KG1 (cell line): ENCODE measurements around the gene PAX7.
"Not testable (repeated sequence)": the region's sequence is repeated elsewhere in the genome, so short reads cannot be mapped to it uniquely, and the experiment has no call there.

Experiments
- DNase-seq: peaks from one replicate; lab custom pipeline; 2025; lab: John Stamatoyannopoulos, UW

Gene PAX7

DNA sequence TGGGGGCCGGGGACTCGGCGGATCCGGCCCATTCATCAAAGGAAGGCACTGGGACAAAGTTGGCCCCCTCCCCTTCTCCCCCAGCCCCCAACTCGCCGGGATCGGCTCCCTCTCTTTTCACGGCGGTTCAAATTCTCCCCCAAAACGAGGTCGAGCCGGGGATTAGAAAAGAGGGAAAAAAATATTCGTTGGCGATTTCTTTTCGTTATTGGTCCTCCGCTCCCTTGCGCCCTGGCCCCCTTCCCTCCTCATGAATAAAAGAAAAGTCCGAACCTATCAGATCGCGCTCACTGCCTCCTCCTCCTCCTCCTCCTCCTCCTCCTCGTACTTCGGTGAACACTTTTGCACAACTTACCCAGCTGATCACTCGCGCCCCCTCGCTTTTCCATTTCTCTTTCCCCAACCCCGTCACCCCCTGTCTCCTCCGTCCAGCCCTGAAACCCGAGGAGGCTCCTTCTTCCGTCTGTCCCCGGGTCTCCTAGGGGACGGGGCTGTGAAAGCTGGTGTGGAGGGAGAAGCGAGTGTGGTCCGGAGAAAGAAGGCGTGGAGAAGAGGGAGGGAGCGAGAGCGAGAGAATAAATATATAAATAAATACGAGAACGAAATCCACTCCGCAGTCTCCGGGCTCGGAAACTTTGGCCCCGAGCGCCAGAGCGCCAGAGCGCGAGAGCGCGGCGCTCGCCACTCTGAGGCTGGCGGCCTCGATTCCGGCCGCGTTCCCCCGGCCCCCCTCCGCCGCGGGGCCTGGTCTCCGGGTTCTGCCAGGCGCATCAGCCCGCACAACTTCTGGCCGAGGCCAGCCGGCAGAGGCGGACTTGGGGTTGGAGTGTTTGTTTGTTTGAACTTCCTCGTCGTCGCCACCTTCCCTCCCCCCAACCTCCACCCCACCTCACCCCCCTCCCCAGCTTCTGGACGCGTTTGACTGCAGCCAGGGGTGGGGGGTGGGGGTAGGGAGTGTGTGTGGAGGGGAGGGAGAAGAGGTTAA, at the start of gene PAX7:
Gene PAX7, plus strand, starts transcription at position 336 of the 985 bp plus-strand sequence. CDS start 758 bp downstream, outside the sequence.
- no peak for DNase-seq

GRCh38 chr1:18581420-18581880, 49.2 kb upstream of the PAX7 start:
- no peak for DNase-seq

- no peak for DNase-seq
Observed at GRCh38 chr1:18582890-18583289, 47.8 kb upstream of the PAX7 start.

GRCh38 chr1:18583326-18583941, 47.2 kb upstream of the PAX7 start:
- DNase-seq = no peak

DNA sequence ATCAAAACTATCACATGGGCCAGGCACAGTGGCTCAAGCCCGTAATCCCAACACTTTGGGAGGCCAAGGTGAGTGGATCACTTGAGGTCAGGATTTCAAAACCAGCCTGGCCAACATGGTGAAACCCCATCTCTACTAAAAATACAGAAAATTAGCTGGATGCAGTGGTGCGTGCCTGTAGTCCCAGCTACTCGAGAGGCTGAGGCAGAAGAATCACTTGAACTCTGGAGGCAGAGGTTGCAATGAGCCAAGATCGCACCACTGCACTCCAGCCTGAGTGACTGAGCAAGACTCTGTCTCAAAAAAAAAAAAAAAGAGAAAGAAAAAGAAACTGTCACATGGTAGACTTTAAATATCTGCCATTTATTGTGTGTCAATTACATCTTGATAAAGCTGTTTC, 44.6 kb upstream of the PAX7 start:
- not testable (repeated sequence) for DNase-seq

DNA sequence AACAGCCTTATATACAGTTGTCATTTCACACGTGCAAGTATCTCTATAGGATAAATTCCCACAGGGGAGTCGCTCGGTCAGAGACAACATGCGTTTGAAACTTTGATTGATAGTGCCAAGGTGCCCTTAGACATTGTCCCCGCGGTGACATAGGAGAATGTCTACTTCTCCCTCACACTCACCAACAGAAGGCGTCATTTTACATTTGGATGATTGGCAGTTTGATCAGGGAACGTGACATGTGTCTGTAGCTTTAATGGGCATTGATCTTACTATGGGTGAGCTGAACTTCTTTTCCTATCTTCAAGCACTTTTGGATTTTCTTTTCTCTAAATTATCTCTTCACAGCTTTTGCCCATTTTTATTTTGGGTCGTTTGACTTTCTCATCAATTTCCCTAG, 42.6 kb upstream of the PAX7 start:
- no peak for DNase-seq

DNA sequence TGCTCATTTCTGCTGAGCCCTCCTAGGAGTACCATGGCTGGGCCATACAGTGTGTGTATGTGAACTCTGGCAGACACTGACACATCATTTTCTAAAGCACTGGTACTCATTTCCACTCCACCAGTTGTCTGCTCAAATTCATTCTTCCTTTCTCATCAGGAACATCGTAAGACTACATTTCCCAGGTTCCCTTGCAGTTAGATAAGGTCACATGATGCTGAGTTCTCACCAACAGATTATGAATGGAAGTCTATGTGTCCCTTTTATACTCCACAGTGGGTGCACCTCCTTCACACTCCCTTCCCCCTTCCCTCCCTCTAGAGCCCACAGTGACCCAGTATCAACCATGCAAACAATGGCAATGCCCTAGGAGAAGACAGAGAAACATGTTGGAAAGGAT, 38.3 kb upstream of the PAX7 start:
- no peak for DNase-seq

DNA sequence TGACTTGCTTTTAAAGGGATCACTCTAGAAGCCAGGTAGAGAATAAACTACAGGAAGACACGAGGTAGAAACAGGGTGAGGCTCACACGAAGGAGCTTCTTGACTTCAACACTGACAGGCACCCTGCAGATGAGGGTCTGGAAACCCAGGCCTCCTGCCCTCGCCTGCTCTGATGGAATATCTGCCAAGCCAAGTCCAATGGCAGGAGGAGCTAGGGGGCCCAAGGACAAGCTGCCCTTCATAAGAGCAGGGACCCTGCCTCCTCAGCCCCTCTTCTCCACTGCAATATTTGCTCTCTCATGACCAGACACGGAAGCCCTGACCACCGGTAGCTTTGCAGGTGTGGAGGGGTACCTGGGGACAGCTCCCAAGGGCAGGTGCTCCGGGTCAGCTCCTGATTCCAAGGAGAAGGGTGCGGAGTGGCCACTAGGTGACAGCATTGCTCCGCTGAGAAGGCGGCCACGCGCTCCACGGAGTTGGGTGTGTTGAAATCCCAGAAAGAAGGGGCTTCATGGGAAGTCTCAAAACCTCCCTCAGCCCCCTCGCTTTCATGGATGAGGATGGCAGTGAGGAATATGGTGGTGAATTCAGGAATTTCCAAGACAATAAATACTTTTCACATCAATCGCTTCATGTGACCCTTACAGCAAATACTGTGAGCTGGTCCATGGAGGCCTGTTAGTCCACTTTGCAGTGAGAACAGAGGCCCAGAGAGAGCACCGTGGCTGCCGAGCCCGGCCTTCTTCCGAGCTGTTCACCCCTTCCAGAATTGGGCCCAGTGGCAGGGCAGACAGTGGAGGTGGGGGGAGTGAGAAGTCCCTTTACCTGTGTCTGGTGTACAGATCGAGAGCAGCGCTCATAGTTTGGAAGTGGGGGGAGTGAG, 33.2 kb upstream of the PAX7 start:
- no peak for DNase-seq

- no peak for DNase-seq
Observed at GRCh38 chr1:18599086-18599485, 31.6 kb upstream of the PAX7 start.

GRCh38 chr1:18599704-18600103, 30.9 kb upstream of the PAX7 start:
- no peak for DNase-seq

DNA sequence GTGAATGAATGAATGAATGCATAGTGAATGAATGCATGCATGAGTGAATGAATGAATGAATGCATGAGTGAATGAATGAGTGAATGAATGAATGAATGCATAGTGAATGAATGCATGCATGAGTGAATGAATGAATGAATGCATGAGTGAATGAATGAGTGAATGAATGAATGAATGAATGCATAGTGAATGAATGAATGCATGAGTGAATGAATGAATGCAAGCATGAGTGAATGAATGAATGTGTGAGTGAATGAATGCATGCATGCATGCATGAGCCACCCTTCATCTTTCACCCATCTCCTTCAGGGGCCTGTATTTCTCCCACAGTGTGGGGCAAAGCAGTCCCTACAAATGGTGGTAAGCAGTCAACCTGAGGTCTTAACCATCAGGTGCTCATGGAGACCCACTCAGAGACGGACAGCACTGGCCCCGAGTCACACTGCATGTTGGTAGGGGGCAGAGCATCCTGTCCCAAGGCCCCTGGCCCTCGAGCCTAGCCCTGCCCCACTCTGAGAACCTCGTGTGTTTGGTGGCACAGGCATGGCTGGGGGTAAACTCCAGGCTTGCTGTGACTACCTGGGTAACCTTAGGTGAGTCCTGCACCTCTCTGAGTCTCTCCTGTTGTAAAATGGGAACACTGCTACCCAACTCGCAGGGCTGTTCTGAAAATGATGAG, 28.0 kb upstream of the PAX7 start:
- no peak for DNase-seq

GRCh38 chr1:18603212-18603852, 27.3 kb upstream of the PAX7 start:
- no peak for DNase-seq

DNA sequence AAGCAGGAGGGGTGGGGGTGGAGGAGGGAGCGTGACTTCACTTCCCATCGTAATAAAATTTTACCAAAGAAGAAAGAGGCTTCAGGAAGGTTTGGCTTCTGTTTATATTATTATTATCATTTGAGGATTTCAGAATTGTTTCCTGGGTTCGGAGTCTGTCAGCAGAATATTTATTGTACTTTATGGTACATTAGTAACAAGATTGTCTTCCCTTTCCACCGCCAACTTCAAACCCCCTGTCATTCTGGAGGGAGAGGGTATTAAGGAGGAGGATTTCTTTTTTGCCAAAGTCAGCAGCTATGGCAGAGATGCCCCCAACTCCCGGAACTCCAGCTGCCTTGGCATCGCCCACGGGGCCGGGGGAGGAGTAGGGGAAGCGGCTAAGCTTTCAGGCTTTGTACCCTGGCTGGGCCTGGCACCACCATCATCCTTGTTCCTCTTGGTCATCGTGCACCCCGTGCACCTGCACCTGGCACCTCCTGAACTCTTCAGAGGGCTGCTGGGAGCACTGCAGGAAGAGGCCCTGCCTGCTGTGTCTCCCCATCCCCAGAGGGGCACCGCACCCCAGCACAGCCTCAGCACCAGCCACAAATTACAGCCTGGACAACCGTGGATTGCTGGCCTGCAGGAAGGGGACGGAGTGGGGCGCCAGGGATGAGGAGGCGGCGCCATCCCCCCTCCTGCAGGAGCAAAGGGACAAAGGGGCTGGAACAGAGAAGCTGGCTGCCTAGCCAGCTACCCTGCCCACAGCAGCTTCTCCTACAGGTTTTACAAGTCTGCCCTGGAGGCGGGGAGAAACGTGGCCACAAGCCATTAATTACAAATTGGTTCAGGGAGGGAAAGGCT, 24.0 kb upstream of the PAX7 start:
- DNase-seq = no peak

- DNase-seq = no peak
Observed at GRCh38 chr1:18607289-18607760, 23.3 kb upstream of the PAX7 start.

DNA sequence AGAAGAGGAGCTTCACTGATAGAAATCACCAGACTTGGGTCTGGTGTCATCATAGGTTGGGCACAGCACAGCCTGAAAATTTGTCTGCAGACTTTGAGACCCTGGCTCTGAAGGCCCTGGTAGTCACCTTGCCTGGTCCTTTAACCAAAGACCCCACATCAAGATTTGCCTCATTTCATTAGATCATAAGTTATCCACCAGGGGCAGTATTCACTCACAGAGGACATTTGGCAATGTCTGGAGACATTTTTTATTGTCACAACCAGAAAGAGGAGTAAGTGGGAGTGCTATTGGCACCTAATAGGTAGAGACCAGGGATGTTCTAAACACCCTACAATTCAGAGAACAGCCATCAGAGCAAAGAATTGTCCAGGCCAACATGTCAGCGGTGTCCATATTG, 22.1 kb upstream of the PAX7 start:
- no peak for DNase-seq

- no peak for DNase-seq
Observed at GRCh38 chr1:18611311-18611710, 19.3 kb upstream of the PAX7 start.

DNA sequence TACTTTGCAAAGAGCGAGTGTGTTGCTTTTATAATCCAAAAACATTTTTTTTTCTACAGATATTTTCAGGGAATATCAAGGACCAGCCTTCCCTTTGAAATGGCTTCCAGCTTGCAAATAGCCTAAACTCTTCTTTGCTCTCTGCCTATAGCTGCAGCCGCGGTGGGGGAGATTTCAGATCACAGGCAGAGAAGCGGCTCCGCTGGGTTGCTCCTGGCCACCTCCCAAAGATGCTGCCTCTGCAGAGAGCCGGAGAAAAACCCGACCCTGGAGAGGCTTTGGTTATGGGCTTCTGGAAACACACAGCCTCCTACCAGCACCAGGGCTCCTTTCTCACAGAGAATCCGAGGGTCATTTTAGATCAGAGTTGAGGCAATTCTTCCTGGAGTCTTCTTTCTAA, 18.6 kb upstream of the PAX7 start:
- DNase-seq = no peak

GRCh38 chr1:18614069-18614735, 16.4 kb upstream of the PAX7 start:
- DNase-seq = no peak
